Keratinocyte (primary cell): Measurements from ENCODE around the gene WWC1. TPM values are rescaled to one million over a fixed set of nuclear protein-coding genes. Genes with fewer than 3 reads are reported as not detected.
A peak's percentile ranks its signal among the peaks of the same experiment; 100 is the strongest.

ENCODE experiments used
- DNase-seq: peaks from one replicate; pipeline ENCODE4 v3.0.0-alpha.2; 2011; ENCODE audit warnings: low read depth, missing footprints, low spot score
- FAIRE-seq: peaks from 2 replicates; lab custom pipeline; 2011; peaks lifted over from hg19 to GRCh38; lab: Jason Lieb, UNC
- H2AFZ ChIP-seq: 2 replicates; pipeline ENCODE4 v1.6.0; 2012; ENCODE audit warnings: low read length, control low read depth, inconsistent platforms; ENCODE audit not compliant: control insufficient read depth
- H3K27ac ChIP-seq: 2 replicates; pipeline ENCODE4 v1.5.1; 2011; ENCODE audit warnings: low read length; ENCODE audit not compliant: control insufficient read depth, insufficient read depth
- H3K27me3 ChIP-seq: 3 replicates; pipeline ENCODE4 v1.6.0; 2011; ENCODE audit warnings: low read length; ENCODE audit not compliant: control insufficient read depth, insufficient read depth; ENCODE audit errors: extremely low read depth
- H3K36me3 ChIP-seq, 2 experiments: 2 replicates in 1 of 2; 3 replicates in 1 of 2; pipeline ENCODE4 v1.5.1; 2011; ENCODE audit warnings: low read length in 2 of 2, mild to moderate bottlenecking in 1 of 2; ENCODE audit not compliant: control insufficient read depth in 2 of 2, insufficient read depth in 2 of 2; ENCODE audit errors: extremely low read depth in 1 of 2
- H3K4me1 ChIP-seq: 3 replicates; pipeline ENCODE4 v1.5.1; 2011; ENCODE audit warnings: low read length; ENCODE audit not compliant: control insufficient read depth, insufficient read depth; ENCODE audit errors: extremely low read depth
- H3K4me2 ChIP-seq: 3 replicates; pipeline ENCODE4 v1.6.0; 2011; ENCODE audit warnings: low read depth, low read length; ENCODE audit not compliant: control insufficient read depth, insufficient read depth; ENCODE audit errors: extremely low read depth
- H3K4me3 ChIP-seq, 3 experiments: fragments of 200-600 bp in 1 of 3; sonication (generic) in 1 of 3; 2 replicates in 2 of 3; 3 replicates in 1 of 3; pipeline ENCODE4 v1.5.1; 2011 to 2016; ENCODE audit warnings: low read length in 3 of 3, mild to moderate bottlenecking in 3 of 3, control low read depth in 2 of 3, inconsistent platforms in 1 of 3, low read depth in 1 of 3, mixed read lengths in 1 of 3, mixed run types in 1 of 3, moderate library complexity in 1 of 3; ENCODE audit not compliant: control insufficient read depth in 2 of 3, insufficient read depth in 2 of 3; ENCODE audit errors: extremely low read depth in 1 of 3
- H3K79me2 ChIP-seq: 2 replicates; pipeline ENCODE4 v1.6.0; 2012; ENCODE audit warnings: low read length; ENCODE audit not compliant: control insufficient read depth, insufficient read depth
- H3K9ac ChIP-seq: 3 replicates; pipeline ENCODE4 v1.6.0; 2011; ENCODE audit warnings: low read length; ENCODE audit not compliant: control insufficient read depth, insufficient read depth; ENCODE audit errors: extremely low read depth
- H3K9me1 ChIP-seq: 3 replicates; pipeline ENCODE4 v1.6.0; 2011; ENCODE audit warnings: low read length; ENCODE audit not compliant: control insufficient read depth, insufficient read depth; ENCODE audit errors: extremely low read depth
- H3K9me3 ChIP-seq: 2 replicates; pipeline ENCODE4 v1.5.1; 2012; ENCODE audit warnings: low read depth, low read length; ENCODE audit not compliant: control insufficient read depth
- H4K20me1 ChIP-seq: 3 replicates; pipeline ENCODE4 v1.6.0; 2011; ENCODE audit warnings: low read length; ENCODE audit not compliant: control insufficient read depth, insufficient read depth; ENCODE audit errors: extremely low read depth
- EZH2 ChIP-seq: IDR thresholded peaks from one replicate; pipeline ENCODE4 v1.6.1; 2012; ENCODE audit warnings: inconsistent platforms, mild to moderate bottlenecking, low read length, moderate library complexity
- dilution Hi-C: fragments of 300-500 bp; cut with MboI; formaldehyde crosslinking; loops from one replicate; pipeline ENCODE4 v1.7.0; 2020; ENCODE audit warnings: low sequenced_read_pairs; ENCODE audit not compliant: extremely low pct_ligation_motif_present
- polyA plus RNA-seq, 5 experiments: library from polyadenylated mRNA; depleted of rRNA in 3 of 5; stranded (reverse) in 3 of 5; stranded (forward) in 1 of 5; unstranded in 1 of 5; fragments of >200 nt; gene quantifications; 1 replicate in 1 of 5; 2 replicates in 3 of 5; 3 replicates in 1 of 5; pipeline versions ENCODE4 v1.2.1 to v1.2.3, GENCODE V29; 2011 to 2012; ENCODE audit warnings: missing spikeins in 2 of 5, low read depth in 1 of 5, low replicate concordance in 1 of 5
- TF ChIP-seq, protein P1 (sequence below), 3 experiments: IDR thresholded peaks in 1 of 3; conservative IDR thresholded peaks in 1 of 3; optimal IDR thresholded peaks in 1 of 3; 2 replicates in 2 of 3; 3 replicates in 1 of 3; pipeline versions ENCODE3 to v1.5.1; 2011; ENCODE audit warnings: low read length in 3 of 3, mild to moderate bottlenecking in 3 of 3, moderate library complexity in 2 of 3, control low read depth in 1 of 3, inconsistent platforms in 1 of 3; ENCODE audit not compliant: insufficient read depth in 2 of 3; ENCODE audit errors: extremely low read depth in 1 of 3

Gene WWC1
- polyA plus RNA-seq, 1 donor (not counting 4 experiments of a cell fraction or from before 2014, with no cell fraction given), result 19.8 TPM

DNA sequence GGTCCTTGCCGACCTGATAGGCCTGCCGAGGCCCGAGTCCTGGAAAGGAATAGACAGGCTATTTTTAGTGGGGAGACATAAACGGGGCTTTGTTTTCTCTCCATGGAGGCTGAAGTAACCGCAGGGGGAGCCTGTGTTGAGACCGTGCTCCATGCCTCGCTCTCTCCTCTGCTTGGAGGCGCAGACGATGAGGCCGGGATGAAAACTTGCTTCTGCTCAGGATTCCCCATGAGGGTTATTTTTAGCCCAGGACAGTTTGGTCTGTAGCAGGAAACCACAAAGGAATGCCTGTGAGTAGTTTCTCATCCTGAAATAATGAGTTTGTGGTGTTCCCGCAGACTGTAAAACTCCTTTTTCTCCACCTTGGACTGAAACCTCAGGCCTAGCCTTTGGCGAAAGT is 112.9 kb downstream of the WWC1 start:
- no peaks in the 10 kb centered on the region for H4K20me1 ChIP-seq
- peaks cover 40% of the 10 kb centered on the region for H3K4me1 ChIP-seq
- H3K9me1 ChIP-seq, result peaks cover 5% of the 10 kb centered on the region
- H3K4me3 ChIP-seq, result no peak overlapping the region
- DNase-seq (no peak), FAIRE-seq (peak; percentile 96)
- H3K9me3 ChIP-seq, result no peaks in the 10 kb centered on the region
- dilution Hi-C loops, result no loop called here
- H3K9ac ChIP-seq, result peak overlapping the region; percentile 0
- TF ChIP-seq, protein P1, sequence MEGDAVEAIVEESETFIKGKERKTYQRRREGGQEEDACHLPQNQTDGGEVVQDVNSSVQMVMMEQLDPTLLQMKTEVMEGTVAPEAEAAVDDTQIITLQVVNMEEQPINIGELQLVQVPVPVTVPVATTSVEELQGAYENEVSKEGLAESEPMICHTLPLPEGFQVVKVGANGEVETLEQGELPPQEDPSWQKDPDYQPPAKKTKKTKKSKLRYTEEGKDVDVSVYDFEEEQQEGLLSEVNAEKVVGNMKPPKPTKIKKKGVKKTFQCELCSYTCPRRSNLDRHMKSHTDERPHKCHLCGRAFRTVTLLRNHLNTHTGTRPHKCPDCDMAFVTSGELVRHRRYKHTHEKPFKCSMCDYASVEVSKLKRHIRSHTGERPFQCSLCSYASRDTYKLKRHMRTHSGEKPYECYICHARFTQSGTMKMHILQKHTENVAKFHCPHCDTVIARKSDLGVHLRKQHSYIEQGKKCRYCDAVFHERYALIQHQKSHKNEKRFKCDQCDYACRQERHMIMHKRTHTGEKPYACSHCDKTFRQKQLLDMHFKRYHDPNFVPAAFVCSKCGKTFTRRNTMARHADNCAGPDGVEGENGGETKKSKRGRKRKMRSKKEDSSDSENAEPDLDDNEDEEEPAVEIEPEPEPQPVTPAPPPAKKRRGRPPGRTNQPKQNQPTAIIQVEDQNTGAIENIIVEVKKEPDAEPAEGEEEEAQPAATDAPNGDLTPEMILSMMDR (optimal IDR thresholded peaks at IDR 0.05 in 1 of 3, IDR thresholded peaks at IDR 0.05 in 1 of 3, conservative IDR thresholded peaks at IDR 0.05 in 1 of 3; ENCODE audit: extremely low read depth in 1 of 3, insufficient read depth in 2 of 3, low read length in 3 of 3), result no peak
- TF ChIP-seq EZH2, result no peak
- H3K4me2 ChIP-seq, result peak overlapping the region; percentile 35
- H3K27ac ChIP-seq, result peak overlapping the region; percentile 8
- no peaks in the 10 kb centered on the region for H3K79me2 ChIP-seq
- no peaks in the 10 kb centered on the region for H3K27me3 ChIP-seq
- no peak overlapping the region for H2AFZ ChIP-seq
- H3K36me3 ChIP-seq, result peaks cover 13 to 18% of the 10 kb centered on the region in 2 experiments

DNA sequence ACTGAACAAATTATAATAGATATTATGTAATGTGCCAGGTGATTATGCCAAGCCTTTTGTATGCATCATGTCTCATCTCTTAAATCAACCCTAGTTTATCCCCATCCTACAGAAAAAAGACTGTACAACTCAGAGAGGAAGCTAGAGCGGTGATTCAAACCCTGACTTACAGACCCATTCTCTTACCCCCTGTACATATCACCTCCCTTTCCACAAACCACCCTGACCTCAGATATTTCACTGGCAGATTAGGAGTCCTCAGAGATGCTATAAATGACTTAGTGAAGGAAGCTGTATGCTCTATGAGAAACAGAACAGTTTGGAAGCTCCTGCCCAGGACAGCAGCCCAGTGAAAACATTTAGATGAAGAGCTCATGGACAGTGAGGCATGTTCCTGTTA is 115.8 kb downstream of the WWC1 start:
- Histone ChIP-seq H3K27ac (no peak overlapping the region), H2AFZ (no peak overlapping the region), H3K4me2 (no peak overlapping the region), H3K9me3 (no peaks in the 10 kb centered on the region), H3K27me3 (no peaks in the 10 kb centered on the region), H3K9me1 (peaks cover 3% of the 10 kb centered on the region), H3K36me3 (peaks cover 20 to 23% of the 10 kb centered on the region in 2 experiments), H4K20me1 (no peaks in the 10 kb centered on the region), H3K4me1 (peaks cover 44% of the 10 kb centered on the region), H3K79me2 (no peaks in the 10 kb centered on the region), H3K4me3 (no peak overlapping the region), H3K9ac (no peak overlapping the region)
- dilution Hi-C loops, result no loop called here
- TF ChIP-seq EZH2, result no peak
- TF ChIP-seq, protein P1 (optimal IDR thresholded peaks at IDR 0.05 in 1 of 3, IDR thresholded peaks at IDR 0.05 in 1 of 3, conservative IDR thresholded peaks at IDR 0.05 in 1 of 3; ENCODE audit: extremely low read depth in 1 of 3, insufficient read depth in 2 of 3, low read length in 3 of 3), result no peak
- no peak for FAIRE-seq
- no peak for DNase-seq
